Activated CD8-positive, alpha-beta T cell treated with anti-CD3 and anti-CD28 coated beads, Interleukin-2, amount 10 ng/mL, durations not matched to agents 7 days and 5 days (primary cell): ENCODE measurements around the gene KCNC4. TPM values are rescaled to one million over a fixed set of nuclear protein-coding genes. Genes with fewer than 3 reads are reported as not detected.

Experiments used
- ATAC-seq: fragments of 150-1000 bp; cut with Tn5 transposase; one replicate; pipeline ENCODE4 v1.10.0; 2021; ENCODE audit warnings: moderate library complexity
- CTCF ChIA-PET: fragments of 350-600 bp; sonication (Branson Sonifier 250); formaldehyde crosslinking; loops from one replicate; lab custom pipeline; 2021; ENCODE audit warnings: antibody characterized with exemption; lab: Charles Lee
- POLR2A ChIA-PET: fragments of 350-600 bp; sonication (Branson Sonifier 250); formaldehyde crosslinking; loops from one replicate; lab custom pipeline; 2021; ENCODE audit warnings: antibody characterized with exemption; lab: Charles Lee
- DNase-seq: peaks from one replicate; pipeline ENCODE4 v3.0.0-alpha.2; 2020
- H3K27ac Mint-ChIP-seq: one replicate; pipeline ENCODE4 v1.8.0; 2021; ENCODE audit warnings: mild to moderate bottlenecking, mixed read lengths
- H3K27me3 Mint-ChIP-seq: one replicate; pipeline ENCODE4 v1.8.0; 2021; ENCODE audit warnings: low read depth, mixed read lengths
- H3K36me3 Mint-ChIP-seq: one replicate; pipeline ENCODE4 v1.8.0; 2021; ENCODE audit warnings: low read depth, mixed read lengths
- H3K4me1 Mint-ChIP-seq: one replicate; pipeline ENCODE4 v1.8.0; 2021; ENCODE audit warnings: low read depth, mixed read lengths
- H3K4me3 Mint-ChIP-seq: one replicate; pipeline ENCODE4 v1.8.0; 2021; ENCODE audit warnings: mild to moderate bottlenecking, mixed read lengths
- H3K9me3 Mint-ChIP-seq: one replicate; pipeline ENCODE4 v1.8.0; 2022; ENCODE audit warnings: mixed read lengths; ENCODE audit not compliant: insufficient read depth
- total RNA-seq, 2 experiments: library from RNA; stranded (reverse); gene quantifications; one replicate each; pipeline ENCODE4 v1.2.3, GENCODE V29; 2021

The KCNC4 gene
- total RNA-seq, 2 experiments from 2014 or later, result 7.5 to 8.3 TPM

GRCh38 chr1:110225212-110225611 lies 15.1 kb downstream of the KCNC4 start:
- POLR2A ChIA-PET, result no interaction called here
- Mint-ChIP-seq H3K9me3 (no peaks in the 10 kb centered on the region), H3K27me3 (no peaks in the 10 kb centered on the region), H3K4me3 (no peak overlapping the region), H3K36me3 (no peaks in the 10 kb centered on the region), H3K4me1 (no peaks in the 10 kb centered on the region), H3K27ac (no peak overlapping the region)
- DNase-seq (no peak), ATAC-seq (no peak)
- CTCF ChIA-PET, result interaction anchor here (1.5 kb wide), 1 partner anchor 18 kb away, joined by 5 read pairs; no protein-coding TSS in a partner anchor

- DNase-seq, result no peak
- POLR2A ChIA-PET, result interaction anchor here (0.6 kb wide), 1 partner anchor 112 kb away, joined by 3 read pairs; no protein-coding TSS in a partner anchor
- Mint-ChIP-seq H3K9me3 (no peaks in the 10 kb centered on the region), H3K36me3 (no peaks in the 10 kb centered on the region), H3K27me3 (no peaks in the 10 kb centered on the region), H3K4me3 (no peak overlapping the region), H3K4me1 (peaks cover 6% of the 10 kb centered on the region), H3K27ac (no peak overlapping the region)
- CTCF ChIA-PET, result interaction anchor here (1.4 to 1.5 kb wide), 2 partner anchors 18 kb away, joined by 5 to 7 read pairs; no protein-coding TSS in a partner anchor
- no peak for ATAC-seq
Observed at GRCh38 chr1:110225756-110226404, 15.8 kb downstream of the KCNC4 start.

- H3K27me3 Mint-ChIP-seq, result no peaks in the 10 kb centered on the region
- POLR2A ChIA-PET, result no interaction called here
- peaks cover 6% of the 10 kb centered on the region for H3K4me1 Mint-ChIP-seq
- DNase-seq (no peak), ATAC-seq (no peak)
- H3K27ac Mint-ChIP-seq, result no peak overlapping the region
- H3K9me3 Mint-ChIP-seq, result no peaks in the 10 kb centered on the region
- no peaks in the 10 kb centered on the region for H3K36me3 Mint-ChIP-seq
- H3K4me3 Mint-ChIP-seq, result no peak overlapping the region
- CTCF ChIA-PET, result interaction anchor here (2.4 kb wide), 1 partner anchor 25 kb away, joined by 6 read pairs; no protein-coding TSS in a partner anchor
Observed at GRCh38 chr1:110227774-110228173, 17.7 kb downstream of the KCNC4 start.

GRCh38 chr1:110228381-110228780 lies 18.3 kb downstream of the KCNC4 start:
- no peak for ATAC-seq
- POLR2A ChIA-PET, result no interaction called here
- CTCF ChIA-PET, result interaction anchor here (2.4 kb wide), 1 partner anchor 26 kb away, joined by 6 read pairs; no protein-coding TSS in a partner anchor

GRCh38 chr1:110228869-110229268 lies 18.8 kb downstream of the KCNC4 start:
- no peaks in the 10 kb centered on the region for H3K36me3 Mint-ChIP-seq

More at GRCh38 chr1:110228381-110228780, 18.3 kb downstream of the KCNC4 start:
- peaks cover 6% of the 10 kb centered on the region for H3K4me1 Mint-ChIP-seq
- no peak overlapping the region for H3K4me3 Mint-ChIP-seq
- no peaks in the 10 kb centered on the region for H3K9me3 Mint-ChIP-seq
- no peaks in the 10 kb centered on the region for H3K36me3 Mint-ChIP-seq
- H3K27ac Mint-ChIP-seq, result no peak overlapping the region
- DNase-seq, result no peak
- no peaks in the 10 kb centered on the region for H3K27me3 Mint-ChIP-seq

GRCh38 chr1:110229348-110230001 lies 19.4 kb downstream of the KCNC4 start:
- ChIA-PET POLR2A (no interaction called here), CTCF (no interaction called here)
- no peak overlapping the region for H3K27ac Mint-ChIP-seq
- H3K4me3 Mint-ChIP-seq, result no peak overlapping the region
- H3K9me3 Mint-ChIP-seq, result no peaks in the 10 kb centered on the region
- no peak for DNase-seq
- no peak for ATAC-seq
- no peaks in the 10 kb centered on the region for H3K27me3 Mint-ChIP-seq
- peaks cover 6% of the 10 kb centered on the region for H3K4me1 Mint-ChIP-seq
- H3K36me3 Mint-ChIP-seq, result no peaks in the 10 kb centered on the region

More at GRCh38 chr1:110228869-110229268, 18.8 kb downstream of the KCNC4 start:
- POLR2A ChIA-PET, result no interaction called here
- Mint-ChIP-seq H3K27ac (no peak overlapping the region), H3K4me1 (peaks cover 6% of the 10 kb centered on the region), H3K4me3 (no peak overlapping the region), H3K27me3 (no peaks in the 10 kb centered on the region), H3K9me3 (no peaks in the 10 kb centered on the region)
- DNase-seq, result no peak
- ATAC-seq, result no peak
- CTCF ChIA-PET, result interaction anchor here (2.4 kb wide), 1 partner anchor 26 kb away, joined by 6 read pairs; no protein-coding TSS in a partner anchor

- no peak for DNase-seq
- no peaks in the 10 kb centered on the region for H3K27me3 Mint-ChIP-seq
- no peaks in the 10 kb centered on the region for H3K36me3 Mint-ChIP-seq
- H3K9me3 Mint-ChIP-seq, result no peaks in the 10 kb centered on the region
- ChIA-PET CTCF (interaction anchor here (2.6 kb wide), 1 partner anchor 23 kb away, joined by 10 read pairs; no protein-coding TSS in a partner anchor), POLR2A (interaction anchor here (0.6 kb wide), 1 partner anchor 199 kb away, joined by 3 read pairs; no protein-coding TSS in a partner anchor)
- H3K27ac Mint-ChIP-seq, result peak overlapping the region; percentile 34
- ATAC-seq, result no peak
- H3K4me3 Mint-ChIP-seq, result no peak overlapping the region
- peaks cover 6% of the 10 kb centered on the region for H3K4me1 Mint-ChIP-seq
Observed at GRCh38 chr1:110230381-110231199, 20.5 kb downstream of the KCNC4 start.

- DNase-seq, result no peak
- no peak for ATAC-seq
- no peak overlapping the region for H3K4me3 Mint-ChIP-seq
- no peaks in the 10 kb centered on the region for H3K36me3 Mint-ChIP-seq
- no peaks in the 10 kb centered on the region for H3K9me3 Mint-ChIP-seq
- ChIA-PET CTCF (no interaction called here), POLR2A (no interaction called here)
- no peaks in the 10 kb centered on the region for H3K27me3 Mint-ChIP-seq
- peaks cover 9% of the 10 kb centered on the region for H3K4me1 Mint-ChIP-seq
- peak overlapping the region; percentile 48 for H3K27ac Mint-ChIP-seq
Observed at GRCh38 chr1:110233861-110234260, 23.7 kb downstream of the KCNC4 start.

- no peak for ATAC-seq
- Mint-ChIP-seq H3K27me3 (no peaks in the 10 kb centered on the region), H3K9me3 (no peaks in the 10 kb centered on the region), H3K4me1 (peaks cover 9% of the 10 kb centered on the region), H3K4me3 (no peak overlapping the region), H3K27ac (no peak overlapping the region), H3K36me3 (no peaks in the 10 kb centered on the region)
- no peak for DNase-seq
- ChIA-PET CTCF (interaction anchor here (1.1 kb wide), 1 partner anchor 27 kb away, joined by 4 read pairs; no protein-coding TSS in a partner anchor), POLR2A (no interaction called here)
Observed at GRCh38 chr1:110234691-110235090, 24.6 kb downstream of the KCNC4 start.

GRCh38 chr1:110235181-110235833 lies 25.2 kb downstream of the KCNC4 start:
- Mint-ChIP-seq H3K36me3 (no peaks in the 10 kb centered on the region), H3K27ac (no peak overlapping the region), H3K4me3 (no peak overlapping the region), H3K9me3 (no peaks in the 10 kb centered on the region), H3K4me1 (peaks cover 9% of the 10 kb centered on the region), H3K27me3 (no peaks in the 10 kb centered on the region)
- ATAC-seq (no peak), DNase-seq (no peak)
- CTCF ChIA-PET, result interaction anchor here (1.1 kb wide), 1 partner anchor 27 kb away, joined by 4 read pairs; no protein-coding TSS in a partner anchor
- POLR2A ChIA-PET, result no interaction called here
